Measurements from ENCODE around the gene MECR. TPM values are rescaled to one million over a fixed set of nuclear protein-coding genes. Genes with fewer than 3 reads are reported as not detected.

MECR gene
- total and polyA plus RNA-seq, 7 experiments from 2014 or later = 8.6 to 24.4 (median 17.6) TPM

DNA sequence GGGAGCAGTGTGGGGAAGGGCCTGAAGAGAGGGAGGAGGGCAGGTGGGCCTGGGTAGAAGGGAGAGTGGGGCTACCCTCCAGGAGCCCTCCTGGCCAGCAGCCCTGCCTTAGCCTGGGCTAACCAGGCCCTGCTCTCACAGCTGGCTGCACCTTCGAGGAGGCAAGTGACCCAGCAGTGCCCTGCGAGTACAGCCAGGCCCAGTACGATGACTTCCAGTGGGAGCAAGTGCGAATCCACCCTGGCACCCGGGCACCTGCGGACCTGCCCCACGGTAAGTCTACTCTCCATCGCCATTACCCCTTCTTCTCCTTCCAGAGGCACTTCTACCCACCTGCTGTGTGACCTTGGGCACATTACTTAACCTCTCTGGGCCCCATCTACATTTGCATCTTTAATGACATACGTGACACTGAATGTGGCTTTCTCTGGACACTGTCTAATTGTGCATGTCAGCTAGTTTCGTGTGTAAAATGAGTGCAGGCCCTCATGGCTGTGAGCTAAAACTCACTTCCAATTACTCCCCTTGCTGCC lies 24.5 kb upstream of the MECR start:
- DNase-seq (no peak), ATAC-seq (no peak)
- Histone ChIP-seq H3K9me3 (ENCODE audit: control insufficient read depth in 2 of 3, low read length in 3 of 3) (no peaks in the 10 kb centered on the region), H3K27ac (ENCODE audit: low read depth, low read length) (no peak overlapping the region), H3K27me3 (ENCODE audit: control insufficient read depth in 2 of 2, insufficient read depth in 2 of 2, low read length in 2 of 2) (peaks cover 0 to 2% of the 10 kb centered on the region in 2 donors), H3K4me1 (ENCODE audit: control insufficient read depth in 2 of 2, insufficient read depth in 2 of 2, low read length in 2 of 2) (no peaks in the 10 kb centered on the region), H3K4me3 (ENCODE audit: low read length) (no peak overlapping the region), H3K36me3 (ENCODE audit: control insufficient read depth in 2 of 3, insufficient read depth in 3 of 3, low read length in 3 of 3) (no peaks in the 10 kb centered on the region)
- no peaks in the 10 kb centered on the region for H3K36me3 Mint-ChIP-seq
- intact Hi-C loops (cut with micrococcal nuclease) = no loop called here
- peak overlapping the region in 1 of 9 donors; percentile 62 for H3K27ac Mint-ChIP-seq
- H3K27me3 Mint-ChIP-seq = peaks cover 10 to 28% (median 18%) of the 10 kb centered on the region in 5 donors
- ChIA-PET POLR2A (no interaction called here), CTCF (no interaction called here)
- H3K4me1 Mint-ChIP-seq = peaks cover 0 to 4% (median 2%) of the 10 kb centered on the region in 7 donors
- no peak overlapping the region for H3K4me3 Mint-ChIP-seq
- H3K9me3 Mint-ChIP-seq = no peaks in the 10 kb centered on the region

GRCh38 chr1:29254346-29254745 lies 23.6 kb upstream of the MECR start:
- no peak overlapping the region for H3K4me3 ChIP-seq (ENCODE audit: low read length)
- CTCF ChIA-PET = no interaction called here
- no peak overlapping the region for H3K27ac Mint-ChIP-seq
- no peaks in the 10 kb centered on the region for H3K4me1 Mint-ChIP-seq
- no peak overlapping the region for H3K27ac ChIP-seq (ENCODE audit: low read depth, low read length)
- ATAC-seq (no peak), DNase-seq (no peak)
- no peak overlapping the region for H3K4me3 Mint-ChIP-seq
- no peaks in the 10 kb centered on the region for H3K36me3 Mint-ChIP-seq
- H3K4me1 ChIP-seq (ENCODE audit: control insufficient read depth in 2 of 2, insufficient read depth in 2 of 2, low read length in 2 of 2) = no peaks in the 10 kb centered on the region
- intact Hi-C loops (cut with micrococcal nuclease) = no loop called here
- H3K9me3 ChIP-seq (ENCODE audit: control insufficient read depth in 2 of 3, low read length in 3 of 3) = no peaks in the 10 kb centered on the region
- peaks cover 6 to 23% (median 16%) of the 10 kb centered on the region in 5 donors for H3K27me3 Mint-ChIP-seq
- no peaks in the 10 kb centered on the region for H3K27me3 ChIP-seq (ENCODE audit: control insufficient read depth in 2 of 2, insufficient read depth in 2 of 2, low read length in 2 of 2)
- no peaks in the 10 kb centered on the region for H3K9me3 Mint-ChIP-seq
- POLR2A ChIA-PET = no interaction called here
- no peaks in the 10 kb centered on the region for H3K36me3 ChIP-seq (ENCODE audit: control insufficient read depth in 2 of 3, insufficient read depth in 3 of 3, low read length in 3 of 3)

GRCh38 chr1:29253180-29253579 lies 22.4 kb upstream of the MECR start:
- Histone ChIP-seq H3K36me3 (ENCODE audit: control insufficient read depth in 2 of 3, insufficient read depth in 3 of 3, low read length in 3 of 3) (no peaks in the 10 kb centered on the region), H3K27ac (ENCODE audit: low read depth, low read length) (no peak overlapping the region), H3K27me3 (ENCODE audit: control insufficient read depth in 2 of 2, insufficient read depth in 2 of 2, low read length in 2 of 2) (no peaks in the 10 kb centered on the region), H3K4me3 (ENCODE audit: low read length) (no peak overlapping the region), H3K9me3 (ENCODE audit: control insufficient read depth in 2 of 3, low read length in 3 of 3) (no peaks in the 10 kb centered on the region), H3K4me1 (ENCODE audit: control insufficient read depth in 2 of 2, insufficient read depth in 2 of 2, low read length in 2 of 2) (no peaks in the 10 kb centered on the region)
- Mint-ChIP-seq H3K36me3 (no peaks in the 10 kb centered on the region), H3K4me1 (no peaks in the 10 kb centered on the region), H3K27ac (no peak overlapping the region), H3K9me3 (no peaks in the 10 kb centered on the region), H3K4me3 (no peak overlapping the region), H3K27me3 (peaks cover 1 to 17% (median 11%) of the 10 kb centered on the region in 5 donors)
- ChIA-PET CTCF (no interaction called here), POLR2A (no interaction called here)
- DNase-seq (no peak), ATAC-seq (no peak)
- intact Hi-C loops (cut with micrococcal nuclease) = no loop called here

GRCh38 chr1:29251164-29252124 lies 20.7 kb upstream of the MECR start:
- ATAC-seq = no peak
- Mint-ChIP-seq H3K27me3 (peaks cover 3 to 17% (median 5%) of the 10 kb centered on the region in 5 donors), H3K4me3 (no peak overlapping the region)

GRCh38 chr1:29249951-29250581 lies 19.3 kb upstream of the MECR start:
- H3K27me3 ChIP-seq (ENCODE audit: control insufficient read depth in 2 of 2, insufficient read depth in 2 of 2, low read length in 2 of 2) = no peaks in the 10 kb centered on the region
- H3K27ac Mint-ChIP-seq = peak overlapping the region in 1 of 9 donors; percentile 2
- ATAC-seq (no peak), DNase-seq (no peak)
- no peaks in the 10 kb centered on the region for H3K9me3 ChIP-seq (ENCODE audit: control insufficient read depth in 2 of 3, low read length in 3 of 3)
- peaks cover 0 to 17% (median 5%) of the 10 kb centered on the region in 5 donors for H3K27me3 Mint-ChIP-seq
- H3K36me3 ChIP-seq (ENCODE audit: control insufficient read depth in 2 of 3, insufficient read depth in 3 of 3, low read length in 3 of 3) = no peaks in the 10 kb centered on the region
- no peaks in the 10 kb centered on the region for H3K9me3 Mint-ChIP-seq
- H3K4me3 Mint-ChIP-seq = no peak overlapping the region
- POLR2A ChIA-PET = no interaction called here
- no peaks in the 10 kb centered on the region for H3K4me1 ChIP-seq (ENCODE audit: control insufficient read depth in 2 of 2, insufficient read depth in 2 of 2, low read length in 2 of 2)
- H3K4me1 Mint-ChIP-seq = no peaks in the 10 kb centered on the region
- H3K27ac ChIP-seq (ENCODE audit: low read depth, low read length) = no peak overlapping the region
- intact Hi-C loops (cut with micrococcal nuclease) = no loop called here
- H3K36me3 Mint-ChIP-seq = no peaks in the 10 kb centered on the region
- no peak overlapping the region for H3K4me3 ChIP-seq (ENCODE audit: low read length)
- CTCF ChIA-PET = no interaction called here

More at GRCh38 chr1:29251164-29252124, 20.7 kb upstream of the MECR start:
- no peaks in the 10 kb centered on the region for H3K4me1 Mint-ChIP-seq
- H3K36me3 ChIP-seq (ENCODE audit: control insufficient read depth in 2 of 3, insufficient read depth in 3 of 3, low read length in 3 of 3) = no peaks in the 10 kb centered on the region
- no peak for DNase-seq
- H3K4me3 ChIP-seq (ENCODE audit: low read length) = no peak overlapping the region
- ChIA-PET CTCF (no interaction called here), POLR2A (no interaction called here)
- no peaks in the 10 kb centered on the region for H3K9me3 ChIP-seq (ENCODE audit: control insufficient read depth in 2 of 3, low read length in 3 of 3)
- no peak overlapping the region for H3K27ac Mint-ChIP-seq
- no peaks in the 10 kb centered on the region for H3K27me3 ChIP-seq (ENCODE audit: control insufficient read depth in 2 of 2, insufficient read depth in 2 of 2, low read length in 2 of 2)
- no peaks in the 10 kb centered on the region for H3K4me1 ChIP-seq (ENCODE audit: control insufficient read depth in 2 of 2, insufficient read depth in 2 of 2, low read length in 2 of 2)
- H3K36me3 Mint-ChIP-seq = no peaks in the 10 kb centered on the region
- H3K27ac ChIP-seq (ENCODE audit: low read depth, low read length) = no peak overlapping the region
- H3K9me3 Mint-ChIP-seq = no peaks in the 10 kb centered on the region
- intact Hi-C loops (cut with micrococcal nuclease) = no loop called here

DNA sequence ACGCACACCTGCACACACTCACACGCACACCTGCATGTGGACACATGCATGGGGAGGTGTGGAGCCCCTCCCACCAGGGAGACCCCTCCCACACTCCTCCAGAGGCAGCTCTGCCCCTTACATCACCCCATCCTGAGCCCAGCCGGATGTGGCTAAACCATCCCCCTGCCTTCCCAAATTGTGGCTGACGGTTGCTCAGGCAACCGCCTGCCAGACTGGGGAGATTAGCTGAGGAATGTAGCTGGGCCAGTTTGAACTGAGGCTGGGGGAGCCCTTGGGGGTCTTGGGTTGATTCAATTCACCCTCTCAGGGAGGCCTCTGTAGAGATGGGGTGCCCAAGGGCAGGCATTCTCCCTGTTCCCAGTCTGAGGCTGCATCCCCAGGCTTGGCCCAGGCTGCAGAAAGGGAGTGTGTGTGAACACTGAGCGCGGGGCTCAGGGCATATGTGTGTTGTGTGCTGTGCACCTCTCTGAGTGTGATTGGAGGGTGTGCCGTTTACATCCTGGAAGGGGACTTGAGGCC lies 18.5 kb upstream of the MECR start:
- Mint-ChIP-seq H3K27ac (no peak overlapping the region), H3K27me3 (peaks cover 0 to 17% (median 5%) of the 10 kb centered on the region in 5 donors), H3K36me3 (no peaks in the 10 kb centered on the region), H3K9me3 (no peaks in the 10 kb centered on the region), H3K4me1 (no peaks in the 10 kb centered on the region), H3K4me3 (no peak overlapping the region)
- no peaks in the 10 kb centered on the region for H3K27me3 ChIP-seq (ENCODE audit: control insufficient read depth in 2 of 2, insufficient read depth in 2 of 2, low read length in 2 of 2)
- CTCF ChIA-PET = no interaction called here
- H3K27ac ChIP-seq (ENCODE audit: low read depth, low read length) = no peak overlapping the region
- ATAC-seq = no peak
- DNase-seq = no peak
- no peak overlapping the region for H3K4me3 ChIP-seq (ENCODE audit: low read length)
- POLR2A ChIA-PET = no interaction called here
- H3K4me1 ChIP-seq (ENCODE audit: control insufficient read depth in 2 of 2, insufficient read depth in 2 of 2, low read length in 2 of 2) = no peaks in the 10 kb centered on the region
- intact Hi-C loops (cut with micrococcal nuclease) = no loop called here
- H3K36me3 ChIP-seq (ENCODE audit: control insufficient read depth in 2 of 3, insufficient read depth in 3 of 3, low read length in 3 of 3) = no peaks in the 10 kb centered on the region
- H3K9me3 ChIP-seq (ENCODE audit: control insufficient read depth in 2 of 3, low read length in 3 of 3) = no peaks in the 10 kb centered on the region

Data from naive thymus-derived CD4-positive, alpha-beta T cell (primary cell).